SW 1271 (cell line): ENCODE results near the gene C4orf50.
"Not testable (repeated sequence)": the region's sequence is repeated elsewhere in the genome, so short reads cannot be mapped to it uniquely, and the experiment has no call there.

Experiments used
- DNase-seq, 2 experiments: peaks; one replicate each; lab custom pipeline; 2025; lab: John Stamatoyannopoulos, UW

C4orf50 gene

GRCh38 chr4:6017030-6017429 is 1.2 kb downstream of the C4orf50 start:
- DNase-seq: no peak

- DNase-seq: no peak
Measured at GRCh38 chr4:6013564-6013963, 4.7 kb downstream of the C4orf50 start.

GRCh38 chr4:6012200-6012599 is 6.0 kb downstream of the C4orf50 start:
- no peak for DNase-seq

GRCh38 chr4:6011686-6012085 is 6.5 kb downstream of the C4orf50 start:
- DNase-seq: no peak

GRCh38 chr4:6011271-6011671 is 7.0 kb downstream of the C4orf50 start:
- DNase-seq: no peak

- DNase-seq: no peak
Measured at GRCh38 chr4:6010789-6011188, 7.4 kb downstream of the C4orf50 start.

GRCh38 chr4:6009452-6009851 is 8.8 kb downstream of the C4orf50 start:
- no peak for DNase-seq

GRCh38 chr4:6008766-6009385 is 9.4 kb downstream of the C4orf50 start:
- no peak for DNase-seq

- no peak for DNase-seq
Measured at GRCh38 chr4:6008092-6008551, 10.1 kb downstream of the C4orf50 start.

- DNase-seq: no peak
Measured at GRCh38 chr4:6005175-6005574, 13.1 kb downstream of the C4orf50 start.

- not testable (repeated sequence) for DNase-seq
Measured at GRCh38 chr4:6003485-6003884, 14.7 kb downstream of the C4orf50 start.

- DNase-seq: no peak
Measured at GRCh38 chr4:6002926-6003325, 15.3 kb downstream of the C4orf50 start.

- DNase-seq: no peak
Measured at GRCh38 chr4:6002492-6002833, 15.8 kb downstream of the C4orf50 start.

GRCh38 chr4:6001680-6002491 is 16.3 kb downstream of the C4orf50 start:
- DNase-seq: no peak

GRCh38 chr4:5999830-6000365 is 18.3 kb downstream of the C4orf50 start:
- no peak for DNase-seq

- DNase-seq: no peak
Measured at GRCh38 chr4:5999356-5999755, 18.9 kb downstream of the C4orf50 start.

GRCh38 chr4:5998333-5998936 is 19.8 kb downstream of the C4orf50 start:
- peak in 1 of 2 experiments; percentile 32 for DNase-seq

GRCh38 chr4:5996641-5997040 is 21.6 kb downstream of the C4orf50 start:
- DNase-seq: no peak

- no peak for DNase-seq
Measured at GRCh38 chr4:5995901-5996623, 22.2 kb downstream of the C4orf50 start.

- DNase-seq: no peak
Measured at GRCh38 chr4:5993876-5994811, 24.1 kb downstream of the C4orf50 start.

- not testable (repeated sequence) for DNase-seq
Measured at GRCh38 chr4:5993346-5993745, 24.9 kb downstream of the C4orf50 start.
